H1 (cell line): ENCODE data around the gene C2CD4C. TPM values are rescaled to one million over a fixed set of nuclear protein-coding genes. Genes with fewer than 3 reads are reported as not detected.

Source experiments
- BCL11A ChIP-seq, 2 experiments: IDR thresholded peaks; one replicate each; pipeline ENCODE4 v1.6.1; 2011; ENCODE audit warnings: low read depth in 2 of 2, low read length in 2 of 2, mild to moderate bottlenecking in 2 of 2
- CBX5 ChIP-seq: fragments of 300-800, 300-1000 bp; sonication (generic); IDR thresholded peaks from 2 replicates; pipeline ENCODE4 v1.7.1; 2016; ENCODE audit warnings: antibody characterized with exemption, low read length, low read depth
- FOSL1 ChIP-seq: IDR thresholded peaks from 2 replicates; pipeline ENCODE4 v1.6.1; 2011; ENCODE audit warnings: mild to moderate bottlenecking, low read depth, low read length, moderate library complexity; ENCODE audit not compliant: insufficient read depth
- GABPA ChIP-seq: IDR thresholded peaks from 2 replicates; pipeline ENCODE4 v1.6.1; 2011; ENCODE audit warnings: mild to moderate bottlenecking, low read length, moderate library complexity, borderline replicate concordance; ENCODE audit not compliant: insufficient read depth
- JUN ChIP-seq: IDR thresholded peaks from 2 replicates; pipeline ENCODE4 v1.6.1; 2011; ENCODE audit warnings: low read depth, mild to moderate bottlenecking, improper control_type of control experiment, low read length
- KDM5A ChIP-seq: fragments of 200-600 bp; IDR thresholded peaks from 2 replicates; pipeline ENCODE4 v1.7.1; 2012; ENCODE audit warnings: mild to moderate bottlenecking, low read length, inconsistent platforms, mixed read lengths
- PHF8 ChIP-seq: fragments of 200-600 bp; sonication (generic); conservative IDR thresholded peaks from 2 replicates; pipeline ENCODE4 v1.7.1; 2012; ENCODE audit warnings: low read depth, mild to moderate bottlenecking, inconsistent platforms, low read length, moderate library complexity
- POU5F1 ChIP-seq: IDR thresholded peaks from 2 replicates; pipeline ENCODE4 v1.6.1; 2011; ENCODE audit warnings: low read depth, mild to moderate bottlenecking, low read length, moderate library complexity
- RFX5 ChIP-seq: IDR thresholded peaks from 2 replicates; pipeline ENCODE4 v1.6.1; 2011; ENCODE audit warnings: low read depth, low read length, improper control_type of control experiment, borderline replicate concordance
- SAP30 ChIP-seq: fragments of 300-600 bp; sonication (generic); IDR thresholded peaks from 2 replicates; pipeline ENCODE4 v1.7.1; 2012; ENCODE audit warnings: low read length, moderate library complexity, mild to moderate bottlenecking, inconsistent platforms; ENCODE audit not compliant: insufficient read depth, insufficient replicate concordance
- SIX5 ChIP-seq: IDR thresholded peaks from 2 replicates; pipeline ENCODE4 v1.6.1; 2011; ENCODE audit warnings: mild to moderate bottlenecking, low read depth, low read length
- SP2 ChIP-seq: IDR thresholded peaks from 2 replicates; pipeline ENCODE4 v1.6.1; 2012; ENCODE audit warnings: mild to moderate bottlenecking, low read length, inconsistent platforms
- SP4 ChIP-seq: IDR thresholded peaks from 2 replicates; pipeline ENCODE4 v1.6.1; 2012; ENCODE audit warnings: low read length, inconsistent platforms
- SRF ChIP-seq: IDR thresholded peaks from 2 replicates; pipeline ENCODE4 v1.6.1; 2011; ENCODE audit warnings: mild to moderate bottlenecking, low read depth, low read length, moderate library complexity
- TAF7 ChIP-seq: optimal IDR thresholded peaks from 2 replicates; pipeline ENCODE3; 2011; ENCODE audit warnings: low read depth, mild to moderate bottlenecking, inconsistent platforms, low read length, moderate library complexity, borderline replicate concordance
- TCF12 ChIP-seq: IDR thresholded peaks from 2 replicates; pipeline ENCODE4 v1.6.1; 2011; ENCODE audit warnings: low read depth, mild to moderate bottlenecking, low read length
- YY1 ChIP-seq: IDR thresholded peaks from 2 replicates; pipeline ENCODE4 v1.6.1; 2011; ENCODE audit warnings: low read depth, mild to moderate bottlenecking, low read length
- ZNF274 ChIP-seq: IDR thresholded peaks from 2 replicates; pipeline ENCODE4 v1.7.0; 2012; ENCODE audit warnings: low read length, borderline replicate concordance; ENCODE audit errors: extremely low read depth
- polyA plus RNA-seq, 7 experiments: library from polyadenylated mRNA; depleted of rRNA in 3 of 7; stranded (reverse) in 5 of 7; unstranded in 2 of 7; fragments of >200 nt in 5 of 7; fragments of 200-250 nt in 2 of 7; gene quantifications; 1 replicate in 5 of 7; 2 replicates in 1 of 7; 4 replicates in 1 of 7; pipeline versions ENCODE4 v1.2.1 to v1.2.3, GENCODE V29; 2011 to 2013; ENCODE audit warnings: missing spikeins in 2 of 7, mixed read lengths in 2 of 7
- total RNA-seq: library from RNA; stranded (reverse); fragmentation: NEBNext Ultra II Directional; extraction: Animal tissue kit (Norgen Biotek cat#: 25700); gene quantifications from 2 replicates; pipeline ENCODE4 v1.2.1, GENCODE V29; 2021
- TF ChIP-seq, protein P1 (sequence below): IDR thresholded peaks from 2 replicates; pipeline ENCODE4 v1.6.1; 2012; ENCODE audit warnings: inconsistent platforms
- TF ChIP-seq, protein P2 (sequence below): IDR thresholded peaks from 2 replicates; pipeline ENCODE4 v1.6.1; 2011; ENCODE audit warnings: low read depth, mild to moderate bottlenecking, low read length; ENCODE audit not compliant: insufficient read depth
- TF ChIP-seq, protein P3 (sequence below): IDR thresholded peaks from 2 replicates; pipeline ENCODE4 v1.6.1; 2012; ENCODE audit warnings: low read length, inconsistent platforms

Gene C2CD4C
- total and polyA plus RNA-seq, 2 of the 8 experiments (the other 6 are each of a cell fraction or from before 2014, with no cell fraction given): 3.8 to 6.3 TPM

DNA sequence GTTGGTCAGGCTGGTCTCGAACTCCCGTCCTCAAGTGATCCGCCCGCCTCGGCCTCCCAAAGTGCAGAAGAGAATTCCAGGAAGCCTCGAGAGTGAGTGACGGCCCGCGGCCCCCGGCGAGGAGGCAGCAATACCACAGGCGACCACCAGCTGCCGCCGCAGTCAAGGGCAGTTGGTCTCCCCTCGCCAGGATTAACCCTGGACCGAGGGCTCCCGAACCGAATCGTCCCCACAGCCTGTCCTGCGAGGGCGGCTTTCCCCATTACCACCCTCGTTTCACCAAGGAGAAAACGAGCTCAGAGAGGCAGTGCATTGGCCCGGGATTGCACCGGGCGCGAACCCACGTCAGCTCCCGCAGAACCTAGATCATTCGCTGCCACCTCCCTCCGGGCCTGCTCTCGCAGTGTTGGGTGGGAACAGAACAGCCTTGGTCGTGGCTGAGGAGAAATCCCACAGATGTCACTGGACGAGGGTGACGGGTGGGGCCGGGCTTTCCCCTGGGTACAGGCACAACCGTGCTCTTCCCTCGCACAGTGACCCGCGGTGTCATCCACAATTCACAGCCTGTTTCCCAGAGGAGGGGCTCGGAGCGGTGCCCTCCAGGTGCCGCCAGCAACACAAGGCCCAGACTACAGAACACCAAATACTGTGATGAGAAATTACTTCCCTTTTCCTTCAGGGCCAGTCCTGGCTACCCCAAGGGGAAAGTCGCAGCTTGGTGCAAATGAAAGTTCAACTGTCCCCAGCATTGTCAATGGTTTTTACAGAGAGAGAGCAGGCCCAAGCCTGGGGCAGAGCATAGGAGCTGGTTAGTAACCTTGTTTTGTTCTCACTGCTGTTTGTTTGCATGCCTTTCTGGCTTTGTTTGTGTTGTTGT, 24.8 kb downstream of the C2CD4C start (continued):
- no peak for TF ChIP-seq SAP30
- TF ChIP-seq RFX5: no peak
- no peak for TF ChIP-seq JUN
- no peak for TF ChIP-seq YY1
- TF ChIP-seq SRF: no peak
- TF ChIP-seq BCL11A (IDR thresholded peaks at IDR 0.05; ENCODE audit: low read depth in 2 of 2, low read length in 2 of 2): no peak
- TF ChIP-seq TAF7: peak; percentile 36
- TF ChIP-seq KDM5A: no peak
- no peak for TF ChIP-seq CBX5
- no peak for TF ChIP-seq POU5F1
- TF ChIP-seq SP4: no peak
- no peak for TF ChIP-seq PHF8
- no peak for TF ChIP-seq FOSL1
- TF ChIP-seq, protein P1, sequence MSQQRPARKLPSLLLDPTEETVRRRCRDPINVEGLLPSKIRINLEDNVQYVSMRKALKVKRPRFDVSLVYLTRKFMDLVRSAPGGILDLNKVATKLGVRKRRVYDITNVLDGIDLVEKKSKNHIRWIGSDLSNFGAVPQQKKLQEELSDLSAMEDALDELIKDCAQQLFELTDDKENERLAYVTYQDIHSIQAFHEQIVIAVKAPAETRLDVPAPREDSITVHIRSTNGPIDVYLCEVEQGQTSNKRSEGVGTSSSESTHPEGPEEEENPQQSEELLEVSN: 0 out of 2 replicates have a peak, but pooled peaks have one; percentile 23
- TF ChIP-seq SIX5: no peak
- TF ChIP-seq, protein P2, sequence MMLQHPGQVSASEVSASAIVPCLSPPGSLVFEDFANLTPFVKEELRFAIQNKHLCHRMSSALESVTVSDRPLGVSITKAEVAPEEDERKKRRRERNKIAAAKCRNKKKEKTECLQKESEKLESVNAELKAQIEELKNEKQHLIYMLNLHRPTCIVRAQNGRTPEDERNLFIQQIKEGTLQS: no peak
- no peak for TF ChIP-seq ZNF274
- TF ChIP-seq, protein P3, sequence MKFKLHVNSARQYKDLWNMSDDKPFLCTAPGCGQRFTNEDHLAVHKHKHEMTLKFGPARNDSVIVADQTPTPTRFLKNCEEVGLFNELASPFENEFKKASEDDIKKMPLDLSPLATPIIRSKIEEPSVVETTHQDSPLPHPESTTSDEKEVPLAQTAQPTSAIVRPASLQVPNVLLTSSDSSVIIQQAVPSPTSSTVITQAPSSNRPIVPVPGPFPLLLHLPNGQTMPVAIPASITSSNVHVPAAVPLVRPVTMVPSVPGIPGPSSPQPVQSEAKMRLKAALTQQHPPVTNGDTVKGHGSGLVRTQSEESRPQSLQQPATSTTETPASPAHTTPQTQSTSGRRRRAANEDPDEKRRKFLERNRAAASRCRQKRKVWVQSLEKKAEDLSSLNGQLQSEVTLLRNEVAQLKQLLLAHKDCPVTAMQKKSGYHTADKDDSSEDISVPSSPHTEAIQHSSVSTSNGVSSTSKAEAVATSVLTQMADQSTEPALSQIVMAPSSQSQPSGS: no peak
- TF ChIP-seq TCF12: no peak
- no peak for TF ChIP-seq SP2
- TF ChIP-seq GABPA: no peak
